ENCODE measurements around the gene SLC12A1. TPM values are rescaled to one million over a fixed set of nuclear protein-coding genes. Genes with fewer than 3 reads are reported as not detected.

Gene SLC12A1
- total RNA-seq, 1 donor from 2014 or later, result not detected

DNA sequence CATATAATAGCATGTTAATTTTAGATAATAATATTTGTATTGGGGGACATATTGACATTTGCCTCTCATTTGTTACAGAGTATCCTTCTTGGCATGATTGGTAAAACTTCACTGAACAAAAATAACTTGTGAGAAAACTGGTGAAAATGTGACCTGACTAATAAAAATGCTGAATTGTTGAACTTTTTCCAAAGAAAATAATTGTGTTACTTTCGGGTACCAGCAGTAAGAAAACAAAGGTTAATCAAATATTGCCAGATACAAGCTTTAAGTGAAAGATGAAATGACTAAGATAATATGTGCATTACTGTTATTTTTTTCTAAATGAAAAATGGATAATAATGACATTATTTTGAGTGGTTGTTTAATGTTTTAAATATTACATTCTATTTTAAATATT, 15.2 kb downstream of the SLC12A1 start:
- H3K36me3 Mint-ChIP-seq (ENCODE audit: low read depth), result no peaks in the 10 kb centered on the region
- no peak for DNase-seq (ENCODE audit: low spot score)
- no peaks in the 10 kb centered on the region for H3K9me3 Mint-ChIP-seq (ENCODE audit: low read depth)
- TF ChIP-seq, protein P1, sequence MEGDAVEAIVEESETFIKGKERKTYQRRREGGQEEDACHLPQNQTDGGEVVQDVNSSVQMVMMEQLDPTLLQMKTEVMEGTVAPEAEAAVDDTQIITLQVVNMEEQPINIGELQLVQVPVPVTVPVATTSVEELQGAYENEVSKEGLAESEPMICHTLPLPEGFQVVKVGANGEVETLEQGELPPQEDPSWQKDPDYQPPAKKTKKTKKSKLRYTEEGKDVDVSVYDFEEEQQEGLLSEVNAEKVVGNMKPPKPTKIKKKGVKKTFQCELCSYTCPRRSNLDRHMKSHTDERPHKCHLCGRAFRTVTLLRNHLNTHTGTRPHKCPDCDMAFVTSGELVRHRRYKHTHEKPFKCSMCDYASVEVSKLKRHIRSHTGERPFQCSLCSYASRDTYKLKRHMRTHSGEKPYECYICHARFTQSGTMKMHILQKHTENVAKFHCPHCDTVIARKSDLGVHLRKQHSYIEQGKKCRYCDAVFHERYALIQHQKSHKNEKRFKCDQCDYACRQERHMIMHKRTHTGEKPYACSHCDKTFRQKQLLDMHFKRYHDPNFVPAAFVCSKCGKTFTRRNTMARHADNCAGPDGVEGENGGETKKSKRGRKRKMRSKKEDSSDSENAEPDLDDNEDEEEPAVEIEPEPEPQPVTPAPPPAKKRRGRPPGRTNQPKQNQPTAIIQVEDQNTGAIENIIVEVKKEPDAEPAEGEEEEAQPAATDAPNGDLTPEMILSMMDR (IDR thresholded peaks at IDR 0.05), result no peak
- H3K27ac Mint-ChIP-seq (ENCODE audit: unreplicated experiment), result no peak overlapping the region
- no peaks in the 10 kb centered on the region for H3K4me1 Mint-ChIP-seq (ENCODE audit: low read depth)
- H3K27me3 Mint-ChIP-seq (ENCODE audit: low read depth), result peaks cover 40% of the 10 kb centered on the region
- H3K4me3 Mint-ChIP-seq (ENCODE audit: unreplicated experiment), result no peak overlapping the region

DNA sequence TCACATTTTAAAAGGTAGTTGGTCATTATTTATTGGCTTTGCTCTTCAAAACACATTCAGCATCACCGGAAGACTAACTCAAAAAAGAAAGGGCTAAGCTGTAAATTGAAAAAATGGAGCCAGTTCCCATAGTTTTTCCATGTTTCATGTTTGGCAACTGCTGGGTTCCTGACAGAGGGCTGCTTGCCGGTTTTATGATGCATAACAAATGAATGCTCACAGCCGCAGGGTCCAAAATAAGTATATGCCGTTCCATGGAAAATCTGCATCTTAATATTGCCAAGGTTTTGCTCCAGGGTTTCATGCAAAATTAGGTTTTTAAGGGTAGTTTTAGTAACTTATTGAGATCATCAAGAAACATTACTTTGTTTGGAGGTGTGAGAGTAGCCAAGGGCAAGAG, 15.8 kb downstream of the SLC12A1 start:
- peaks cover 44% of the 10 kb centered on the region for H3K27me3 Mint-ChIP-seq (ENCODE audit: low read depth)
- no peak overlapping the region for H3K27ac Mint-ChIP-seq (ENCODE audit: unreplicated experiment)
- TF ChIP-seq, protein P1 (IDR thresholded peaks at IDR 0.05), result no peak
- no peaks in the 10 kb centered on the region for H3K4me1 Mint-ChIP-seq (ENCODE audit: low read depth)
- DNase-seq (ENCODE audit: low spot score), result no peak
- no peak overlapping the region for H3K4me3 Mint-ChIP-seq (ENCODE audit: unreplicated experiment)
- H3K36me3 Mint-ChIP-seq (ENCODE audit: low read depth), result no peaks in the 10 kb centered on the region
- H3K9me3 Mint-ChIP-seq (ENCODE audit: low read depth), result no peaks in the 10 kb centered on the region

DNA sequence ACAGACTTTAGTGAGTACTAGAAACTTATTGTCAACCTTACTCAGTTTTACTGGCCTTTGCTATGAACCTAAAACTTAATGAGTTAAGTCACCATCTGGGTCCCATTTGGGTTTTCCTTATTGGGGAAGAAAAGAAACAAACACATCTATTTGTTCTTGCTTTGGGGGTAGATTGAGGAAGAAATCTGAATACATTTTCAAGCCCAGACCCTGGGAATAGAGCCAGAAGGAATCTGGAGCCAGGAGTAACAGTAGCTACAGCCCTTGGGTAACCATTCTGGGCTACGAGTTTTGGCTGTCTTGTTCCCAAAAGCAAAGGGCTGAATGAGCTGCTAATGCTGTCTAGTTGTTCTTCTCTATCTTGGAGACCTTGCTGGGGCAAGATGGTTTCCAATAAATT, 16.5 kb downstream of the SLC12A1 start:
- no peak for DNase-seq (ENCODE audit: low spot score)
- H3K4me3 Mint-ChIP-seq (ENCODE audit: unreplicated experiment), result no peak overlapping the region
- TF ChIP-seq, protein P1 (IDR thresholded peaks at IDR 0.05), result no peak
- no peaks in the 10 kb centered on the region for H3K36me3 Mint-ChIP-seq (ENCODE audit: low read depth)
- H3K27ac Mint-ChIP-seq (ENCODE audit: unreplicated experiment), result no peak overlapping the region
- H3K9me3 Mint-ChIP-seq (ENCODE audit: low read depth), result peaks cover under 1% of the 10 kb centered on the region
- H3K27me3 Mint-ChIP-seq (ENCODE audit: low read depth), result peaks cover 48% of the 10 kb centered on the region
- H3K4me1 Mint-ChIP-seq (ENCODE audit: low read depth), result no peaks in the 10 kb centered on the region

DNA sequence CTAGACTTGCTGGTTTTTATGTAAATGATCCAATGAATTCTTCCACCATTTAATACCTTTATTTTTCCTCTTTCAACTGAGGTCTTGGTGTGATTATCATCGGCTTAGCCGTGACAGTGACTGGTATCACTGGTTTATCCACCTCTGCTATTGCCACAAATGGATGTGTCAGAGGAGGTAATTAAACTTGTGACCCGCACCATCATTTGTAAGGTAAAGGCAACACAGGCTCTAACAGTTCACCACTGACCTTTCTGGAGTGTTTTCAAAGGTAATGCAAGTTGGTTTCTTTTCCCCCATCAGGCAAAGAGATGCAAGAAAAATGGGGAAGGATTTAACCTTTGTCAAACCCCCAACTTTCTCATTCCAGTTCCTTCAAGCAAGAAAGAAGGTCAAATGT, 19.7 kb downstream of the SLC12A1 start:
- H3K4me1 Mint-ChIP-seq (ENCODE audit: low read depth), result no peaks in the 10 kb centered on the region
- H3K27me3 Mint-ChIP-seq (ENCODE audit: low read depth), result peaks cover 47% of the 10 kb centered on the region
- DNase-seq (ENCODE audit: low spot score), result no peak
- TF ChIP-seq, protein P1 (IDR thresholded peaks at IDR 0.05), result no peak
- H3K36me3 Mint-ChIP-seq (ENCODE audit: low read depth), result no peaks in the 10 kb centered on the region
- no peak overlapping the region for H3K4me3 Mint-ChIP-seq (ENCODE audit: unreplicated experiment)
- peaks cover 2% of the 10 kb centered on the region for H3K9me3 Mint-ChIP-seq (ENCODE audit: low read depth)
- H3K27ac Mint-ChIP-seq (ENCODE audit: unreplicated experiment), result no peak overlapping the region

DNA sequence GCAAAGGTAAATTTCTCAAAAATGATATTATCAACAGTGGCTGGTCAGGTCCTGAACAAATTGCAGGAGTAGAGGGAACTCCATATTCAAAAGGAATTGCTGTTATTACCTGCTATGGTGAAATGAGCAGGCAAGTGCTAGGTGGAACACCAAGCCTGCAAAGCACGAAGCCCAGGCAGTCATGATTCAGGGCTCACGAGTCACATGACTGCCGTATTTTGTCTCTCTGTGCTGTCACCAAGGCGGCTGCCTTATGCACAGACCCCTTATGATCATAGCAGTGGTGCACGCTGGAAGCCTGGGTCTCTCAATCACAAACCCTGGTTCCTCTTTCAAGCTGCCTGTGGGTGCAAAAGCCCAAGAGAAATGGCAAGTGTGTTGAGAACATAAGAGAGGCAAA, 24.4 kb downstream of the SLC12A1 start:
- TF ChIP-seq, protein P1 (IDR thresholded peaks at IDR 0.05), result no peak
- peaks cover 37% of the 10 kb centered on the region for H3K27me3 Mint-ChIP-seq (ENCODE audit: low read depth)
- H3K4me3 Mint-ChIP-seq (ENCODE audit: unreplicated experiment), result no peak overlapping the region
- H3K27ac Mint-ChIP-seq (ENCODE audit: unreplicated experiment), result no peak overlapping the region
- no peaks in the 10 kb centered on the region for H3K36me3 Mint-ChIP-seq (ENCODE audit: low read depth)
- no peaks in the 10 kb centered on the region for H3K4me1 Mint-ChIP-seq (ENCODE audit: low read depth)
- peaks cover 2% of the 10 kb centered on the region for H3K9me3 Mint-ChIP-seq (ENCODE audit: low read depth)
- no peak for DNase-seq (ENCODE audit: low spot score)

Data from chondrocyte (in vitro differentiated cells).